GM12875 (cell line): ENCODE measurements around the gene MAP3K14.

Source experiments
- H3K4me3 ChIP-seq: one replicate; pipeline ENCODE4 v1.5.1; 2011; ENCODE audit warnings: low read depth, low read length, control low read depth
- TF ChIP-seq, protein P1 (sequence below): IDR thresholded peaks from 2 replicates; pipeline ENCODE4 v1.5.1; 2011; ENCODE audit warnings: low read depth, mild to moderate bottlenecking, control low read depth, inconsistent platforms, low read length, moderate library complexity, borderline replicate concordance; ENCODE audit not compliant: insufficient read depth

MAP3K14 gene

DNA sequence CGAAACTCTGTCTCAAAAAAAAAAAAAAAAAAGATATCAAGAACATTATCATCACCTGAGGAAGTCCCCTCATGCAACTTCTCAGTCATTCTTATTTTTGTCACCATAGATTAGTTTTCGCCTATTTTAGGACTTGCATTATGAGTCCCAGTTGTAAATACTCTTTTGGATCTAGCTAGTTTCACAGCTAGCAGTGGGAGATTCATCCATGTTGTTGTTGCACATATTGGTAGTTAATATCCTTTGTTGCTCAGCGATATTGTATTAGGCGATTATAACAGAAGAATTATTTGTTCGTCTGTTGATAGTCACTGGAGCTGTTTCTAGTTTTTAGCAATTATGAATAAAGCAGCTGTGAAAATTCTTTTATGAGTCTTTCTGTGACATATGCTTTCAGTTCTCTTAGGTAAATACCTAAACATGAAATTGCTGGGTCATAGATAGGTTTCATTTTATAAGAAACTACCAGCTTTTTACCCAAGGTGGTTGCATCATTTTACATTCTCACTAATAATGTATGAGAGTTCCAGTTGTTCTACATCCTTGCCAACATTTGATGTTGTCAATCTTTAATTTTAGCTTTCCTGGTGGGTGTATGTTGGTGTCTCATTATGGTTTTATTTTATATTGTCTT lies 40.7 kb upstream of the MAP3K14 start:
- H3K4me3 ChIP-seq, result no peak overlapping the region
- TF ChIP-seq, protein P1, sequence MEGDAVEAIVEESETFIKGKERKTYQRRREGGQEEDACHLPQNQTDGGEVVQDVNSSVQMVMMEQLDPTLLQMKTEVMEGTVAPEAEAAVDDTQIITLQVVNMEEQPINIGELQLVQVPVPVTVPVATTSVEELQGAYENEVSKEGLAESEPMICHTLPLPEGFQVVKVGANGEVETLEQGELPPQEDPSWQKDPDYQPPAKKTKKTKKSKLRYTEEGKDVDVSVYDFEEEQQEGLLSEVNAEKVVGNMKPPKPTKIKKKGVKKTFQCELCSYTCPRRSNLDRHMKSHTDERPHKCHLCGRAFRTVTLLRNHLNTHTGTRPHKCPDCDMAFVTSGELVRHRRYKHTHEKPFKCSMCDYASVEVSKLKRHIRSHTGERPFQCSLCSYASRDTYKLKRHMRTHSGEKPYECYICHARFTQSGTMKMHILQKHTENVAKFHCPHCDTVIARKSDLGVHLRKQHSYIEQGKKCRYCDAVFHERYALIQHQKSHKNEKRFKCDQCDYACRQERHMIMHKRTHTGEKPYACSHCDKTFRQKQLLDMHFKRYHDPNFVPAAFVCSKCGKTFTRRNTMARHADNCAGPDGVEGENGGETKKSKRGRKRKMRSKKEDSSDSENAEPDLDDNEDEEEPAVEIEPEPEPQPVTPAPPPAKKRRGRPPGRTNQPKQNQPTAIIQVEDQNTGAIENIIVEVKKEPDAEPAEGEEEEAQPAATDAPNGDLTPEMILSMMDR, result no peak

DNA sequence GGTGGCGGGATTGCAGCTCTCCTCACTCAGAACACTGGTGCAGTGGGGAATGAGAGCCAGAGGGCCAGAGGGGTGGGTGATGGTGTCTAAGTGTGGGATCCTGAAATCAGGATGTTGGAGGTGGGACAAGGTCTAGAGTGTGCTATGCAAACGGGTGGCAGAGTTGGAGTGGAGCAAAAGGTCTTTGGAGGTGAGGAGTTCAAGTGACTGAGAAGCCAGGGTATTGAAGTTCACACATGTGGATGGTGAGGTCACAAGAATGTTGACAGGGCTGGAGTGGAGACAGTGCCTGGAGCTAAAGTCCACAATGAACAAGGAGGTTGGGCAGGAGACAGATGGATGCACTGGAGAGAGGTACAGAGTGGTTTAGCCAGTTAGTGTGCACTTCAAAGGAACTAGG lies 38.3 kb upstream of the MAP3K14 start:
- TF ChIP-seq, protein P1, result no peak
- H3K4me3 ChIP-seq, result no peak overlapping the region

DNA sequence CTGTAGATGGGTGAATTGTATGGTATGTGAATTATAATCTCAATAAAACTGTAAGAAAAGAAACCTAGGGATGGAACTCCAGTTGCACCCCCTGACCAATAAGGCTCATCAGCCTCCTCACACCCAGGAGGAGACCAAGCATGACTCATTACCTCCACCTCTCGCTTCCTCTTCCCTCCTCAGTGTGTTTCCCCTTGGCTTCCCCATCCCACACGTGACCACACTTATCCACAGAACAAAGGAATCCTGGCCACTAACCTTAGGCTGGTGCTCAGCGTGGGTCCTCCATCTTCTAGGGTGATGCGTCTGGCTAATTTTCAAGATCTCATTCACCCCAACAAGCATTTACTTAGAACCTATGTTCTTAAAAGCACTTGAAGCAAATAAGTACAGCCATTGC lies 36.2 kb upstream of the MAP3K14 start:
- H3K4me3 ChIP-seq, result no peak overlapping the region
- TF ChIP-seq, protein P1, result no peak

DNA sequence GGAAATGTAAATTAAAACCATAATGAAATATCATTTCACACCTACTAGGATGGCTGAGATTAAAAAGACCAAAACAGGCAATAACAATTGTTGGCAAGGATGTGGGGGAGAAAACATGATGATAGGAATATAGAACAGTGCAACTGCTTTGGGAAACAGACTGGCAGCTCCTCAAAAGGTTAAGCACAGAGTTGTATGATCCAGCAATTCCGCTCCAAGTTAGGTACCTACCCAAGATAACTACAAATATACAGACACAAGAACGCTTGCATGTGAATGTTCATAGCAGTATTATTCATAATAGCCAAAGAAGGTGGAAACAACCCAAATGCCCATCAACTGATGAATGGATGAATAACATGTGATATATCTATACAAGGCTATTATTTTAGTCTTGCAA lies 35.0 kb upstream of the MAP3K14 start:
- TF ChIP-seq, protein P1, result no peak
- H3K4me3 ChIP-seq, result no peak overlapping the region

DNA sequence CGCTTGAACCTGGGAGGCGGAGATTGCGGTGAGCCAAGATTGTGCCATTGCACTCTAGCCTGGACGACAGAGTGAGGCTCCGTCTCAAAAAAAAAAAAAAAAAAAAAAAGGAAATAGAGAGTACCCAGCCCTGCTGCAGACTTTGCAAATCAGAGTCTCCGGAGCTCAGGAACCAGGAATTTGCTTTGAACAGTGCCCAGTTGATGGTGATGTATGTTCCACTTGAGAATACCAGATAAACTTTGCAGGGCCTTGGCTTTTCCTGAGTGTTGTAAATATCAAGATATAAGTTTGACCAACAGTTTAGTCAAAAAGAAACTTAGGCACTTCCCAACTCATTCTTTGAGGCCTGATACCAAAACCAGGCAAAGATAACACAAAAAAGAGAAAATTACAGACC lies 30.6 kb upstream of the MAP3K14 start:
- H3K4me3 ChIP-seq, result no peak overlapping the region
- TF ChIP-seq, protein P1, result no peak

DNA sequence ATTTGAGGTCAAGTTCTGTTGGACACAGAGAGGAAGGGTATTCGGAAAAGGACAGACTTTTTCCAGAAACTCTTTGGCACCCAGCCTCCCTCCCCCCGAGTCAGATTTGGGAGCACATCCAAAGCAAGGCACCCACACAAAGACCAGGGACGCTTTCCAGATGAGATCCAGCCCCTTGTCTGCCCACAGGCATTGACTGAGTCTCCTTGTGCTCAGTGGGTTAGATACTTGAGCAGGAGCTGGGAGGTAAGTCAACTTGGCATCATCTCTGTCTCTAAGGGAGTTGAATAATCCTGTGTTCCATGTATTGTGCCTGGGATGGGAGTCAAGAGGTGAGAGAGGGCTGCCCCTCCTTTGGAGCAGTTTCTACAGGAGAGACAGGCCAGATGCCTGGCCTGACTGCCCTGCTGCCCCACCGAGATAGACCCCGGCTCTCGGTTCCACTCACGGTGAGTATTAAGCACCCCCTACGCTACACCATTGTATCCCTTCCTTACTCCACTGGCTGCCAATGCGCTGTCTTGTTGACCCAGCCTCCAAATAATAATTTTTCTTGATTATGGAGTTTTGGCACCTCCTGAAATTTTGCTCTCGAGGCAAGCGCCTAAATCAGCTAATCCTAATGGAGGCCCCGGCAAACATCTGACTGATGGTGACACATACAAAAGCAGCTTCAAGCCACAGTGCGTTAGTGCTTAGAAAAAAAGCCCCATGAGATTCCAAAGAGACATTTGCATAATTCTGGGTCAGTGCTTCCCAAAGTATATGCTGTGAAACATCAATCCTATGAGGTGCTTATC lies 29.6 kb upstream of the MAP3K14 start:
- no peak overlapping the region for H3K4me3 ChIP-seq
- TF ChIP-seq, protein P1, result no peak
